ENCODE results near the gene VPS33B. TPM values are rescaled to one million over a fixed set of nuclear protein-coding genes. Genes with fewer than 3 reads are reported as not detected.

Gene VPS33B
- total RNA-seq, 1 experiment from 2014 or later, result 17.0 TPM

GRCh38 chr15:90952901-90953677, 69.3 kb downstream of the VPS33B start:
- no peak for DNase-seq (ENCODE audit: low read depth)

- DNase-seq (ENCODE audit: low read depth), result no peak
Measured at GRCh38 chr15:90950676-90951075, 71.7 kb downstream of the VPS33B start.

GRCh38 chr15:90949979-90950675, 72.3 kb downstream of the VPS33B start:
- DNase-seq (ENCODE audit: low read depth), result no peak

Other genes with a start within 250 kb of the VPS33B start
- gene FURIN, start 154.0 kb downstream of the VPS33B start, total RNA-seq (2014; rRNA removed; shearing (Covaris generic)), result 48.8 and 51.5 TPM in 2 replicates
- gene FES, start 138.1 kb downstream of the VPS33B start, total RNA-seq (2014; rRNA removed; shearing (Covaris generic)), result 0.36 and 0.46 TPM in 2 replicates
- gene MAN2A2, start 119.3 kb downstream of the VPS33B start, total RNA-seq (2014; rRNA removed; shearing (Covaris generic)), result 2.1 and 8.2 TPM in 2 replicates
- gene HDDC3, start 90.0 kb downstream of the VPS33B start, total RNA-seq (2014; rRNA removed; shearing (Covaris generic)), result 10.2 and 17.6 TPM in 2 replicates
- gene UNC45A, start 87.3 kb downstream of the VPS33B start, total RNA-seq (2014; rRNA removed; shearing (Covaris generic)), result 48.7 and 57.5 TPM in 2 replicates
- 13.6 and 19.8 TPM in 2 replicates for gene RCCD1, start 67.7 kb downstream of the VPS33B start, total RNA-seq (2014; rRNA removed; shearing (Covaris generic))
- gene PRC1, start 28.1 kb downstream of the VPS33B start, total RNA-seq (2014; rRNA removed; shearing (Covaris generic)), result 357 and 446 TPM in 2 replicates
- gene SV2B, start 77.7 kb upstream of the VPS33B start, total RNA-seq (2014; rRNA removed; shearing (Covaris generic)), result 0.15 and 1.1 TPM in 2 replicates

Measured in Daoy (cell line).